Pancreas (tissue), 10 donors: ENCODE measurements around the gene TAS1R2. TPM values are rescaled to one million over a fixed set of nuclear protein-coding genes. Genes with fewer than 3 reads are reported as not detected.

Experiments used
- ATAC-seq, 4 donors: fragments of 200-7000 bp; cut with Tn5 transposase; one replicate each; pipeline versions ENCODE4 v1.8.0 to v1.9.1; 2020; ENCODE audit warnings: mild to moderate bottlenecking in 4 of 4, moderate library complexity in 4 of 4
- DNase-seq, 6 donors: peaks; one replicate each; pipeline ENCODE4 v3.0.0-alpha.2; 2020
- FAIRE-seq: peaks from 2 replicates; lab custom pipeline; 2012; peaks lifted over from hg19 to GRCh38; lab: Jason Lieb, UNC
- H3K27ac ChIP-seq, 4 donors: fragments of 200-600 bp; sonication (generic); 1 replicate in 3 of 4; 2 replicates in 1 of 4; pipeline versions ENCODE4 v1.5.0 to v1.8.0; 2020
- H3K27me3 ChIP-seq, 4 donors: fragments of 200-600 bp; one replicate each; pipeline ENCODE4 v1.8.0; 2021
- H3K36me3 ChIP-seq, 3 donors: fragments of 200-600 bp; sonication (generic) in 1 of 3; one replicate each; pipeline versions ENCODE4 v1.5.0 to v1.8.0; 2020 to 2021
- H3K4me1 ChIP-seq, 3 donors: fragments of 200-600 bp; one replicate each; pipeline ENCODE4 v1.8.0; 2021
- H3K4me3 ChIP-seq, 4 donors: fragments of 200-600 bp; sonication (generic) in 2 of 4; one replicate each; pipeline versions ENCODE4 v1.5.0 to v1.8.0; 2020 to 2021
- H3K9me3 ChIP-seq, 4 donors: fragments of 200-600 bp; one replicate each; pipeline ENCODE4 v1.8.0; 2021
- CTCF ChIP-seq, 4 donors: fragments of 200-600 bp; sonication (generic) in 3 of 4; IDR thresholded peaks; one replicate each; pipeline versions ENCODE4 v1.5.0 to v1.8.0; 2021; ENCODE audit warnings: antibody characterized with exemption in 4 of 4
- WGBS, 2 donors: extraction: QIAGEN DNeasy Blood & Tissue Kit; methylation state at CpG; one replicate each; pipeline ENCODE4 v1.1.7; 2013; 5-methylcytosine and 5-hydroxymethylcytosine counted together
- intact Hi-C, 3 donors: fragments of 100-400 bp; cut with DNase I; formaldehyde crosslinking; loops; one replicate each; pipeline versions ENCODE4 v1.11.1 to v1.14.2; 2022
- microRNA-seq, 2 donors: library from miRNA; unstranded; fragments of <30 nt; microRNA quantifications; one replicate each; pipeline versions ENCODE4 to v1.1.0, GENCODE V29; 2019 to 2020
- polyA plus RNA-seq, 2 donors: library from polyadenylated mRNA; stranded (reverse); fragments of 200-250 nt; gene quantifications; one replicate each; pipeline ENCODE4 v1.2.3, GENCODE V29; 2013
- total RNA-seq, 6 donors: library from RNA; stranded (reverse); fragmentation: NEBNext Ultra II Directional in 4 of 6; extraction: Animal tissue kit (Norgen Biotek cat#: 25700) in 4 of 6; gene quantifications; one replicate each; pipeline versions ENCODE4 v1.2.1 to v1.2.4, GENCODE V29; 2021 to 2023
- donor health status: healthy with polysubstance abuse.
- donor health status: DM: no; HTN: no; CAD: no; lungs with moderate emphysema.
- donor health status: DM: no; HTN: no; CAD: no.
- donor health status: control.
- donor health status: control.
- donor health status: Bipolar disorder and iron deficiency.
- donor health status: DM: yes; HTN: yes; CAD: no.
- donor health status: DM: no; HTN: no; CAD: no.
- donor health status: DM: no; HTN: no; CAD: no.
- donor health status: DM: yes; HTN: yes; CAD: no.

TAS1R2 gene
- total and polyA plus RNA-seq, 8 donors = not detected

- Histone ChIP-seq H3K27me3 (peaks cover 0 to 5% (median 0%) of the 10 kb centered on the region in 4 donors), H3K4me1 (no peaks in the 10 kb centered on the region), H3K9me3 (no peaks in the 10 kb centered on the region), H3K36me3 (no peaks in the 10 kb centered on the region), H3K4me3 (no peak overlapping the region), H3K27ac (no peak overlapping the region)
- ATAC-seq (no peak), DNase-seq (no peak), FAIRE-seq (no peak)
- intact Hi-C loops = no loop called here
- 47 to 55% methylated on average over 10 of the region's 10 CpGs for WGBS, 2 donors
- no peak for TF ChIP-seq CTCF (IDR thresholded peaks at IDR 0.05)
Observed at GRCh38 chr1:18793164-18793563, 66.3 kb downstream of the TAS1R2 start.

- TF ChIP-seq CTCF (IDR thresholded peaks at IDR 0.05) = no peak
- Histone ChIP-seq H3K4me1 (no peaks in the 10 kb centered on the region), H3K4me3 (no peak overlapping the region), H3K27me3 (peaks cover 0 to 5% (median 0%) of the 10 kb centered on the region in 4 donors), H3K27ac (no peak overlapping the region), H3K9me3 (no peaks in the 10 kb centered on the region), H3K36me3 (no peaks in the 10 kb centered on the region)
- no peak for ATAC-seq
- no peak for DNase-seq
- 68 to 77% methylated on average over 3 of the region's 3 CpGs for WGBS, 2 donors
- no peak for FAIRE-seq
- intact Hi-C loops = no loop called here
Observed at GRCh38 chr1:18792747-18793146, 66.7 kb downstream of the TAS1R2 start.

Small RNA genes lying within 50 kb of the gene (microRNA-seq; reads per million reads assigned to microRNA genes)
- gene MIR1290 (0 reads per million in 2 donors), gene MIR4695 (0 reads per million in 2 donors)

Other genes with a start within 250 kb of the TAS1R2 start
- not detected for gene PAX7, start 228.8 kb downstream of the TAS1R2 start, total RNA-seq
- not detected for gene PAX7, start 228.8 kb downstream of the TAS1R2 start, polyA plus RNA-seq
- 1 to 10 TPM; 1.4 to 5.9 (median 3.5) TPM for gene ALDH4A1, start 42.9 kb upstream of the TAS1R2 start, total RNA-seq
- 1 to 10 TPM; 6.0 to 7.6 TPM for gene ALDH4A1, start 42.9 kb upstream of the TAS1R2 start, polyA plus RNA-seq
- gene IFFO2, start 97.0 kb upstream of the TAS1R2 start, total RNA-seq = 10 to 100 TPM; 23.0 to 38.4 (median 26.4) TPM
- 10 to 100 TPM; 13.9 to 14.0 TPM for gene IFFO2, start 97.0 kb upstream of the TAS1R2 start, polyA plus RNA-seq